Activated naive CD8-positive, alpha-beta T cell treated with anti-CD3 and anti-CD28 coated beads for 36 hours (primary cell): ENCODE measurements around the gene SDF4. TPM values are rescaled to one million over a fixed set of nuclear protein-coding genes. Genes with fewer than 3 reads are reported as not detected.

Experiments
- DNase-seq: peaks from one replicate; pipeline ENCODE4 v3.0.0; 2021
- H3K27ac Mint-ChIP-seq: one replicate; pipeline ENCODE4 v1.8.0; 2022; ENCODE audit warnings: mild to moderate bottlenecking, moderate library complexity, mixed read lengths
- H3K27me3 Mint-ChIP-seq: one replicate; pipeline ENCODE4 v1.8.0; 2022; ENCODE audit warnings: mild to moderate bottlenecking, mixed read lengths
- H3K36me3 Mint-ChIP-seq: one replicate; pipeline ENCODE4 v1.8.0; 2021; ENCODE audit warnings: mild to moderate bottlenecking, mixed read lengths
- H3K4me1 Mint-ChIP-seq: one replicate; pipeline ENCODE4 v1.8.0; 2021; ENCODE audit warnings: mixed read lengths
- H3K4me3 Mint-ChIP-seq: one replicate; pipeline ENCODE4 v1.8.0; 2022; ENCODE audit warnings: mild to moderate bottlenecking, moderate library complexity, mixed read lengths
- H3K9me3 Mint-ChIP-seq: one replicate; pipeline ENCODE4 v1.8.0; 2022; ENCODE audit warnings: mixed read lengths
- total RNA-seq, 2 experiments: library from RNA; stranded (reverse); gene quantifications; one replicate each; pipeline ENCODE4 v1.2.3, GENCODE V29; 2021

Gene SDF4
- total RNA-seq, 2 experiments from 2014 or later = 85.9 to 95.9 TPM

- H3K27me3 Mint-ChIP-seq = no peaks in the 10 kb centered on the region
- DNase-seq = no peak
- H3K4me3 Mint-ChIP-seq = no peak overlapping the region
- H3K4me1 Mint-ChIP-seq = peaks cover 5% of the 10 kb centered on the region
- H3K9me3 Mint-ChIP-seq = no peaks in the 10 kb centered on the region
- H3K27ac Mint-ChIP-seq = no peak overlapping the region
- peaks cover 33% of the 10 kb centered on the region for H3K36me3 Mint-ChIP-seq
These were observed 33.1 kb upstream of the SDF4 start for GRCh38 chr1:1264868-1265272.

- DNase-seq = no peak
- Mint-ChIP-seq H3K9me3 (no peaks in the 10 kb centered on the region), H3K4me3 (no peak overlapping the region), H3K27me3 (no peaks in the 10 kb centered on the region), H3K36me3 (peaks cover 37% of the 10 kb centered on the region), H3K4me1 (peaks cover 5% of the 10 kb centered on the region), H3K27ac (no peak overlapping the region)
These were observed 32.2 kb upstream of the SDF4 start for GRCh38 chr1:1264026-1264425.

GRCh38 chr1:1262758-1263157 is 31.0 kb upstream of the SDF4 start:
- Mint-ChIP-seq H3K27ac (peak overlapping the region; percentile 29), H3K36me3 (peaks cover 36% of the 10 kb centered on the region), H3K4me3 (no peak overlapping the region), H3K4me1 (peaks cover 5% of the 10 kb centered on the region), H3K9me3 (no peaks in the 10 kb centered on the region), H3K27me3 (no peaks in the 10 kb centered on the region)
- no peak for DNase-seq

- Mint-ChIP-seq H3K36me3 (peaks cover 37% of the 10 kb centered on the region), H3K4me1 (peaks cover 5% of the 10 kb centered on the region), H3K27me3 (no peaks in the 10 kb centered on the region), H3K27ac (no peak overlapping the region), H3K9me3 (no peaks in the 10 kb centered on the region), H3K4me3 (no peak overlapping the region)
- no peak for DNase-seq
These were observed 30.3 kb upstream of the SDF4 start for GRCh38 chr1:1262071-1262470.

- Mint-ChIP-seq H3K9me3 (no peaks in the 10 kb centered on the region), H3K36me3 (peaks cover 32% of the 10 kb centered on the region), H3K27ac (peak overlapping the region; percentile 34), H3K27me3 (no peaks in the 10 kb centered on the region), H3K4me1 (peaks cover 5% of the 10 kb centered on the region), H3K4me3 (no peak overlapping the region)
- no peak for DNase-seq
These were observed 29.2 kb upstream of the SDF4 start for GRCh38 chr1:1260843-1261560.

- Mint-ChIP-seq H3K36me3 (peaks cover 29% of the 10 kb centered on the region), H3K9me3 (no peaks in the 10 kb centered on the region), H3K4me3 (no peak overlapping the region), H3K4me1 (peaks cover 5% of the 10 kb centered on the region), H3K27ac (peak overlapping the region; percentile 63), H3K27me3 (no peaks in the 10 kb centered on the region)
- no peak for DNase-seq
These were observed 28.3 kb upstream of the SDF4 start for GRCh38 chr1:1259951-1260600.

- no peaks in the 10 kb centered on the region for H3K27me3 Mint-ChIP-seq
- H3K4me1 Mint-ChIP-seq = peaks cover 5% of the 10 kb centered on the region
- no peak overlapping the region for H3K4me3 Mint-ChIP-seq
- peaks cover 29% of the 10 kb centered on the region for H3K36me3 Mint-ChIP-seq
- H3K9me3 Mint-ChIP-seq = no peaks in the 10 kb centered on the region
- DNase-seq = no peak
- H3K27ac Mint-ChIP-seq = peak overlapping the region; percentile 63
These were observed 27.7 kb upstream of the SDF4 start for GRCh38 chr1:1259540-1259939.

- DNase-seq = no peak
- Mint-ChIP-seq H3K9me3 (no peaks in the 10 kb centered on the region), H3K27ac (no peak overlapping the region), H3K4me3 (no peak overlapping the region), H3K36me3 (peaks cover 26% of the 10 kb centered on the region), H3K4me1 (peaks cover 5% of the 10 kb centered on the region), H3K27me3 (no peaks in the 10 kb centered on the region)
These were observed 27.3 kb upstream of the SDF4 start for GRCh38 chr1:1259119-1259488.

- peaks cover 5% of the 10 kb centered on the region for H3K4me1 Mint-ChIP-seq
- no peaks in the 10 kb centered on the region for H3K9me3 Mint-ChIP-seq
- no peaks in the 10 kb centered on the region for H3K27me3 Mint-ChIP-seq
- H3K27ac Mint-ChIP-seq = peak overlapping the region; percentile 65
- no peak for DNase-seq
- H3K4me3 Mint-ChIP-seq = no peak overlapping the region
- H3K36me3 Mint-ChIP-seq = peaks cover 33% of the 10 kb centered on the region
These were observed 25.4 kb upstream of the SDF4 start for GRCh38 chr1:1256956-1257871.

GRCh38 chr1:1255611-1256010 is 23.8 kb upstream of the SDF4 start:
- no peak for DNase-seq
- H3K4me1 Mint-ChIP-seq = peaks cover 8% of the 10 kb centered on the region
- no peak overlapping the region for H3K27ac Mint-ChIP-seq
- H3K27me3 Mint-ChIP-seq = no peaks in the 10 kb centered on the region
- H3K36me3 Mint-ChIP-seq = peaks cover 35% of the 10 kb centered on the region
- no peaks in the 10 kb centered on the region for H3K9me3 Mint-ChIP-seq
- H3K4me3 Mint-ChIP-seq = no peak overlapping the region

- Mint-ChIP-seq H3K4me3 (no peak overlapping the region), H3K27me3 (no peaks in the 10 kb centered on the region), H3K27ac (no peak overlapping the region), H3K9me3 (no peaks in the 10 kb centered on the region), H3K4me1 (peaks cover 11% of the 10 kb centered on the region), H3K36me3 (peaks cover 35% of the 10 kb centered on the region)
- DNase-seq = no peak
These were observed 23.3 kb upstream of the SDF4 start for GRCh38 chr1:1255078-1255477.

GRCh38 chr1:1254667-1254998 is 22.8 kb upstream of the SDF4 start:
- H3K27me3 Mint-ChIP-seq = no peaks in the 10 kb centered on the region
- H3K4me1 Mint-ChIP-seq = peaks cover 13% of the 10 kb centered on the region
- H3K9me3 Mint-ChIP-seq = no peaks in the 10 kb centered on the region
- no peak overlapping the region for H3K27ac Mint-ChIP-seq
- peaks cover 32% of the 10 kb centered on the region for H3K36me3 Mint-ChIP-seq
- DNase-seq = no peak
- no peak overlapping the region for H3K4me3 Mint-ChIP-seq

GRCh38 chr1:1253972-1254666 is 22.3 kb upstream of the SDF4 start:
- no peaks in the 10 kb centered on the region for H3K27me3 Mint-ChIP-seq
- peaks cover 29% of the 10 kb centered on the region for H3K36me3 Mint-ChIP-seq
- no peak overlapping the region for H3K27ac Mint-ChIP-seq
- H3K4me3 Mint-ChIP-seq = no peak overlapping the region
- H3K9me3 Mint-ChIP-seq = no peaks in the 10 kb centered on the region
- H3K4me1 Mint-ChIP-seq = peaks cover 14% of the 10 kb centered on the region
- no peak for DNase-seq

- Mint-ChIP-seq H3K9me3 (no peaks in the 10 kb centered on the region), H3K27me3 (no peaks in the 10 kb centered on the region), H3K4me1 (peaks cover 14% of the 10 kb centered on the region), H3K36me3 (peaks cover 26% of the 10 kb centered on the region), H3K27ac (peak overlapping the region; percentile 38), H3K4me3 (no peak overlapping the region)
- no peak for DNase-seq
These were observed 21.5 kb upstream of the SDF4 start for GRCh38 chr1:1253314-1253713.

GRCh38 chr1:1250786-1251284 is 19.0 kb upstream of the SDF4 start:
- H3K36me3 Mint-ChIP-seq = peaks cover 21% of the 10 kb centered on the region
- peak overlapping the region; percentile 93 for H3K27ac Mint-ChIP-seq
- H3K27me3 Mint-ChIP-seq = no peaks in the 10 kb centered on the region
- peak overlapping the region; percentile 54 for H3K4me3 Mint-ChIP-seq
- H3K4me1 Mint-ChIP-seq = peaks cover 14% of the 10 kb centered on the region
- peak; percentile 81 for DNase-seq
- H3K9me3 Mint-ChIP-seq = no peaks in the 10 kb centered on the region
